Brain pericyte (primary cell): ENCODE measurements around the gene CMSS1.

Experiments used
- DNase-seq: peaks from one replicate; pipeline ENCODE4 v3.0.0-alpha.2; 2012; ENCODE audit warnings: low read depth, low spot score

Gene CMSS1

GRCh38 chr3:99874237-99875002 lies 56.8 kb downstream of the CMSS1 start:
- DNase-seq = no peak

GRCh38 chr3:99875581-99875928 lies 57.9 kb downstream of the CMSS1 start:
- no peak for DNase-seq

GRCh38 chr3:99875929-99876841 lies 58.5 kb downstream of the CMSS1 start:
- DNase-seq = no peak

- no peak for DNase-seq
Observed at GRCh38 chr3:99877031-99877579, 59.4 kb downstream of the CMSS1 start.

GRCh38 chr3:99878005-99878404 lies 60.3 kb downstream of the CMSS1 start:
- DNase-seq = no peak

GRCh38 chr3:99879275-99879674 lies 61.6 kb downstream of the CMSS1 start:
- DNase-seq = no peak

- DNase-seq = no peak
Observed at GRCh38 chr3:99881121-99881524, 63.5 kb downstream of the CMSS1 start.

GRCh38 chr3:99882436-99883137 lies 64.9 kb downstream of the CMSS1 start:
- DNase-seq = no peak

GRCh38 chr3:99883138-99883461 lies 65.4 kb downstream of the CMSS1 start:
- DNase-seq = no peak

GRCh38 chr3:99883693-99884092 lies 66.0 kb downstream of the CMSS1 start:
- no peak for DNase-seq

GRCh38 chr3:99884484-99884883 lies 66.8 kb downstream of the CMSS1 start:
- DNase-seq = no peak

GRCh38 chr3:99885085-99885484 lies 67.4 kb downstream of the CMSS1 start:
- DNase-seq = no peak

- no peak for DNase-seq
Observed at GRCh38 chr3:99885851-99886250, 68.2 kb downstream of the CMSS1 start.

GRCh38 chr3:99891610-99892285 lies 74.1 kb downstream of the CMSS1 start:
- DNase-seq = no peak

- no peak for DNase-seq
Observed at GRCh38 chr3:99892332-99892731, 74.7 kb downstream of the CMSS1 start.

- no peak for DNase-seq
Observed at GRCh38 chr3:99895131-99895696, 77.6 kb downstream of the CMSS1 start.

- DNase-seq = no peak
Observed at GRCh38 chr3:99895703-99896441, 78.2 kb downstream of the CMSS1 start.

GRCh38 chr3:99896482-99896881 lies 78.8 kb downstream of the CMSS1 start:
- no peak for DNase-seq

- no peak for DNase-seq
Observed at GRCh38 chr3:99899603-99900002, 81.9 kb downstream of the CMSS1 start.

- DNase-seq = no peak
Observed at GRCh38 chr3:99900248-99900647, 82.6 kb downstream of the CMSS1 start.
